NT2/D1 (cell line): Measurements from ENCODE around the gene KIF16B.

Experiments used
- SUZ12 ChIP-seq: IDR thresholded peaks from 2 replicates; pipeline ENCODE4 v1.6.1; 2011; ENCODE audit not compliant: insufficient read length, insufficient read depth; ENCODE audit errors: extremely low read depth
- YY1 ChIP-seq: IDR thresholded peaks from 2 replicates; pipeline ENCODE4 v1.6.1; 2011; ENCODE audit not compliant: insufficient read length, insufficient read depth
- ZNF274 ChIP-seq: IDR thresholded peaks from 2 replicates; pipeline ENCODE4 v1.6.1; 2011; ENCODE audit warnings: mild to moderate bottlenecking, low read depth, low read length

DNA sequence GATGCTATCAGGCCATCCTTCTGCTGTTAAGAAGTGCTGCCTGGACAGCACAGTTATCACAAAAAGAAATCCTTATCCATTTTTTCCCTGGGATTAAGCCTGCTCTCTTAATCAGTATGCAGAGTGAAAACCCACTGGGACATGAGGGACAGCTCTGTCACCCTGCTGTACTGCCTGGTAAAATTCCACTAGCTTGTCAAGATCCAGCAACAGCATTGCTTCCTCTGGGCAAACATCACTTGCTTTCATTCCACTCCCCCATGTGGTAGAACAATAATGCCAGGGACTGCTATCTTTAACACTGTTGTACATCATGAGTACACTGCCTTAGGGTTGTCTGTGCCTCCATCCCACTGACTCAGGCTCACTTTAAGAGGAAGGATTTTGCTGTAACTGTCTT lies 331.3 kb downstream of the KIF16B start:
- TF ChIP-seq YY1 (no peak), ZNF274 (no peak), SUZ12 (no peak)
